DND-41 (cell line): Measurements from ENCODE around the gene ARPP19.
"Not testable (repeated sequence)": the region's sequence is repeated elsewhere in the genome, so short reads cannot be mapped to it uniquely, and the experiment has no call there.

Experiments used
- ATAC-seq: fragments of 200-7000 bp; cut with Tn5 transposase; 3 replicates; pipeline ENCODE4 v1.9.1; 2021; ENCODE audit warnings: low read depth; ENCODE audit not compliant: insufficient read depth
- DNase-seq: peaks from one replicate; pipeline ENCODE4 v3.0.0-alpha.2; 2020
- H2AFZ ChIP-seq: 2 replicates; pipeline ENCODE4 v1.6.0; 2012; ENCODE audit warnings: low read depth, low read length
- H3K27ac ChIP-seq: 2 replicates; pipeline ENCODE4 v1.5.1; 2012; ENCODE audit warnings: low read length, inconsistent platforms
- H3K27me3 ChIP-seq: fragments of 200-600 bp; sonication (generic); 2 replicates; pipeline ENCODE4 v1.6.0; 2012; ENCODE audit warnings: low read length, mild to moderate bottlenecking, inconsistent platforms; ENCODE audit not compliant: insufficient read depth, poor library complexity
- H3K36me3 ChIP-seq: 2 replicates; pipeline ENCODE4 v1.5.1; 2012; ENCODE audit warnings: low read length, inconsistent platforms; ENCODE audit not compliant: insufficient read depth
- H3K4me1 ChIP-seq: 2 replicates; pipeline ENCODE4 v1.5.1; 2012; ENCODE audit warnings: mild to moderate bottlenecking, low read length; ENCODE audit not compliant: insufficient read depth
- H3K4me2 ChIP-seq: 2 replicates; pipeline ENCODE4 v1.6.0; 2012; ENCODE audit warnings: mild to moderate bottlenecking, moderate library complexity, low read length, inconsistent platforms; ENCODE audit not compliant: insufficient read depth
- H3K4me3 ChIP-seq, 2 experiments: fragments of 200-600 bp in 1 of 2; shearing (Covaris generic) in 1 of 2; 2 replicates each; pipeline ENCODE4 v1.5.1; 2012 to 2016; ENCODE audit warnings: inconsistent platforms in 2 of 2, low read length in 2 of 2, mild to moderate bottlenecking in 2 of 2, low read depth in 1 of 2, moderate library complexity in 1 of 2
- H3K79me2 ChIP-seq: 2 replicates; pipeline ENCODE4 v1.6.0; 2012; ENCODE audit warnings: low read length, inconsistent platforms; ENCODE audit not compliant: insufficient read depth
- H3K9ac ChIP-seq: 2 replicates; pipeline ENCODE4 v1.6.0; 2012; ENCODE audit warnings: low read depth, mild to moderate bottlenecking, inconsistent platforms, low read length, moderate library complexity
- H3K9me3 ChIP-seq: 2 replicates; pipeline ENCODE4 v1.5.1; 2012; ENCODE audit warnings: low read length, moderate library complexity, mild to moderate bottlenecking, inconsistent platforms; ENCODE audit not compliant: insufficient read depth, severe bottlenecking
- H4K20me1 ChIP-seq: 2 replicates; pipeline ENCODE4 v1.6.0; 2012; ENCODE audit warnings: low read length; ENCODE audit not compliant: insufficient read depth
- CTCF ChIP-seq: IDR thresholded peaks from 2 replicates; pipeline ENCODE4 v1.5.1; 2012; ENCODE audit warnings: borderline replicate concordance, low read length, moderate library complexity, mild to moderate bottlenecking; ENCODE audit not compliant: poor library complexity, severe bottlenecking; ENCODE audit errors: extremely low read depth
- EZH2 ChIP-seq: IDR thresholded peaks from 3 replicates; pipeline ENCODE4 v1.6.1; 2012; ENCODE audit warnings: borderline replicate concordance, low read depth, mild to moderate bottlenecking, moderate library complexity, low read length, inconsistent platforms; ENCODE audit not compliant: severe bottlenecking

The ARPP19 gene

DNA sequence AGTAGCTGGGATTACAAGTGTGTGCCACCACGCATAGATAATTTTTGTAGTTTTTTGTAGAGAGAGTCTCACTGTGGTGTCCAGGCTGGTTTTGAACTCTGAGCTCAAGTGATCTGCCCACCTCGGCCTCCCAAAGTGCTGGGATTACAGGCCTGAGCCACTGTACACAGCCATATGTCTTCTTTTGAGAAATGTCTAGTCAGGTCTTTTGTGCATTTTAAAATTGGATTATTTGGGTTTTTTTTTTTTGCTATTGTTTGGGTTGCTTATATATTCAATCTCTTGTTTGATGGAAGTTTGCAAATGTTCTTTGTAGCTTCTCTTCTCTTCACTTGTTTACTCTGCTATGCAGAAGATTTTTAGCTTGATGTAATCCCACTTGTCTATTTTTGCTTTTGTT, 6.2 kb upstream of the ARPP19 start:
- H3K27ac ChIP-seq: no peak overlapping the region
- H3K27me3 ChIP-seq: no peaks in the 10 kb centered on the region
- ATAC-seq (no peak), DNase-seq (no peak)
- no peak for TF ChIP-seq CTCF
- no peak for TF ChIP-seq EZH2
- no peaks in the 10 kb centered on the region for H4K20me1 ChIP-seq
- H3K9me3 ChIP-seq: peaks cover 3% of the 10 kb centered on the region
- H3K9ac ChIP-seq: no peak overlapping the region
- H3K79me2 ChIP-seq: no peaks in the 10 kb centered on the region
- no peak overlapping the region for H2AFZ ChIP-seq
- no peaks in the 10 kb centered on the region for H3K4me1 ChIP-seq
- H3K36me3 ChIP-seq: no peaks in the 10 kb centered on the region
- no peak overlapping the region for H3K4me3 ChIP-seq
- no peak overlapping the region for H3K4me2 ChIP-seq

- not testable (repeated sequence) for DNase-seq, ATAC-seq
Measured at GRCh38 chr15:52574623-52575022, 5.8 kb upstream of the ARPP19 start.

GRCh38 chr15:52567871-52568600, 794 bp downstream of the ARPP19 start:
- peaks cover 57% of the 10 kb centered on the region for H3K79me2 ChIP-seq
- no peaks in the 10 kb centered on the region for H3K9me3 ChIP-seq
- peaks cover 32% of the 10 kb centered on the region for H3K4me1 ChIP-seq
- H3K9ac ChIP-seq: peak overlapping the region; percentile 96
- peak overlapping the region; percentile 94 for H3K4me2 ChIP-seq
- peak overlapping the region; percentile 91 for H3K27ac ChIP-seq
- H3K4me3 ChIP-seq: peak overlapping the region; percentile 99
- TF ChIP-seq EZH2: no peak
- no peak for TF ChIP-seq CTCF
- H3K27me3 ChIP-seq: no peaks in the 10 kb centered on the region
- DNase-seq: peak; percentile 10
- peak; percentile 11; the same call in 1 of the 3 replicates for ATAC-seq
- H4K20me1 ChIP-seq: peaks cover 38% of the 10 kb centered on the region
- H2AFZ ChIP-seq: peak overlapping the region; percentile 97
- H3K36me3 ChIP-seq: peaks cover 10% of the 10 kb centered on the region; the same call in 1 of the 2 replicates

More at GRCh38 chr15:52574623-52575022, 5.8 kb upstream of the ARPP19 start:
- H3K27ac ChIP-seq, H3K27me3 ChIP-seq, H4K20me1 ChIP-seq, H3K9me3 ChIP-seq, H3K4me3 ChIP-seq, H3K4me1 ChIP-seq, H3K9ac ChIP-seq, H3K79me2 ChIP-seq, H3K4me2 ChIP-seq, H2AFZ ChIP-seq, H3K36me3 ChIP-seq: not testable (repeated sequence)

GRCh38 chr15:52566889-52567288, 1.9 kb downstream of the ARPP19 start:
- peaks cover 49% of the 10 kb centered on the region for H4K20me1 ChIP-seq
- DNase-seq (no peak), ATAC-seq (no peak)
- H3K36me3 ChIP-seq: peaks cover 10% of the 10 kb centered on the region; the same call in 1 of the 2 replicates
- peak overlapping the region; percentile 99; a peak in 3 of 4 replicates for H3K4me3 ChIP-seq
- H3K79me2 ChIP-seq: peaks cover 68% of the 10 kb centered on the region
- peaks cover 32% of the 10 kb centered on the region for H3K4me1 ChIP-seq
- H3K9ac ChIP-seq: peak overlapping the region; percentile 96
- no peak overlapping the region; the same call in 1 of the 2 replicates for H3K27ac ChIP-seq
- no peak for TF ChIP-seq EZH2
- TF ChIP-seq CTCF: no peak
- H3K27me3 ChIP-seq: no peaks in the 10 kb centered on the region
- no peak overlapping the region for H2AFZ ChIP-seq
- H3K4me2 ChIP-seq: peak overlapping the region; percentile 94
- no peaks in the 10 kb centered on the region for H3K9me3 ChIP-seq

- H3K9ac ChIP-seq, ATAC-seq, DNase-seq, H3K27me3 ChIP-seq, H3K27ac ChIP-seq, H3K9me3 ChIP-seq, H3K4me3 ChIP-seq, H2AFZ ChIP-seq: not testable (repeated sequence)
- Histone ChIP-seq H3K4me1 (peaks cover 32% of the 10 kb centered on the region), H3K79me2 (peaks cover 80% of the 10 kb centered on the region), H4K20me1 (peaks cover 58% of the 10 kb centered on the region), H3K36me3 (peaks cover 13% of the 10 kb centered on the region), H3K4me2 (peak overlapping the region; percentile 94)
Measured at GRCh38 chr15:52565417-52566358, 3.1 kb downstream of the ARPP19 start.
